Ovary (tissue), 3 donors: ENCODE results near the gene LYL1.

ENCODE experiments used
- POLR2A ChIP-seq: fragments of 450-650 bp; IDR thresholded peaks from one replicate; pipeline ENCODE4 v1.6.1; 2017; ENCODE audit warnings: antibody characterized with exemption, mild to moderate bottlenecking, moderate library complexity
- TF ChIP-seq, protein P1 (sequence below), 3 donors: fragments of 450-650 bp in 2 of 3; fragments of 200-600 bp in 1 of 3; IDR thresholded peaks; one replicate each; pipeline versions ENCODE4 v1.5.1 to v1.8.0; 2016 to 2022; ENCODE audit warnings: antibody characterized with exemption in 3 of 3, mild to moderate bottlenecking in 1 of 3
- donor health status: DM: no; HTN: no; CAD: no.

DNA sequence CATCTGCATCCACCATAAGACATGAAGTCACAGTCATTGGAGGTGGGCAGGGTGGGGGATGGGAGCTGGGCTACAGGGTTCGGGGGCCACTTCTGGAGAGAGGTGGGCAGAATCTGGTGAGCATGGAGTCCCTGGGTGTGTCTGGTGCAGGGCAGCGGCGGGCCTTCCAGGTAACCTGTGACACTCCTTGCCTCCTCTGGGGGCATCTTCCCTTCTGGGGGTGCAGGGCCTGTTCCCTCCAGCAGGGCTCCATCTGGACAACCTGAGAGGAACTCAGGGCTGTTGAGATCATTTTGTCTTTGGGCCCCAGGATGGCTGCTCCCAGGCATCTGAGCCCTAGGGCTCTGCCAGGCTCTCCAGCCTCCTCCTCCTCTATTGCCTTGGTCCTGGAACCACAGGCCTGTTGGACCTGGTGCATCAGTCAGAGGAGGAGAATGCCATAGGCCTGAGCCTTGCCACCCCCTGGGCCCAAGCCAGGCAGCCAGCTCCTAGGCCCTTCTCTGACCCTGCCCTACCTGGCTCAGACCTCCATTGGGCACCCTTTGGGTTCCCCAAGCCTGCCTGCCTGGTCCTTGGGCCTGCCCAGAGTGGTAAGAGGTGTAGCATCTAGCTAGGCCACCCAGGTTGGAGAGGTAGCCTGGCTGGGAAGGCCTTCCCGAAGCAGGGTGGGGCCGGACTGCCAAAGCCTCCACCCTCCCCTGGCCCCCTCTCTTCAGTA lies 13.4 kb downstream of the LYL1 start:
- TF ChIP-seq, protein P1, sequence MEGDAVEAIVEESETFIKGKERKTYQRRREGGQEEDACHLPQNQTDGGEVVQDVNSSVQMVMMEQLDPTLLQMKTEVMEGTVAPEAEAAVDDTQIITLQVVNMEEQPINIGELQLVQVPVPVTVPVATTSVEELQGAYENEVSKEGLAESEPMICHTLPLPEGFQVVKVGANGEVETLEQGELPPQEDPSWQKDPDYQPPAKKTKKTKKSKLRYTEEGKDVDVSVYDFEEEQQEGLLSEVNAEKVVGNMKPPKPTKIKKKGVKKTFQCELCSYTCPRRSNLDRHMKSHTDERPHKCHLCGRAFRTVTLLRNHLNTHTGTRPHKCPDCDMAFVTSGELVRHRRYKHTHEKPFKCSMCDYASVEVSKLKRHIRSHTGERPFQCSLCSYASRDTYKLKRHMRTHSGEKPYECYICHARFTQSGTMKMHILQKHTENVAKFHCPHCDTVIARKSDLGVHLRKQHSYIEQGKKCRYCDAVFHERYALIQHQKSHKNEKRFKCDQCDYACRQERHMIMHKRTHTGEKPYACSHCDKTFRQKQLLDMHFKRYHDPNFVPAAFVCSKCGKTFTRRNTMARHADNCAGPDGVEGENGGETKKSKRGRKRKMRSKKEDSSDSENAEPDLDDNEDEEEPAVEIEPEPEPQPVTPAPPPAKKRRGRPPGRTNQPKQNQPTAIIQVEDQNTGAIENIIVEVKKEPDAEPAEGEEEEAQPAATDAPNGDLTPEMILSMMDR (IDR thresholded peaks at IDR 0.05), result no peak
- no peak for TF ChIP-seq POLR2A
